HG02970 (cell line): Measurements from ENCODE around the gene DPF3.

Experiments used
- ATAC-seq: cut with Tn5 transposase; IDR thresholded peaks from one replicate; pipeline ENCODE4 v1.9.1; 2021; ENCODE audit warnings: mild to moderate bottlenecking, moderate library complexity, moderate number of reproducible peaks; ENCODE audit not compliant: unreplicated experiment, low FRiP score

DPF3 gene

GRCh38 chr14:72726444-72726843, 167.5 kb downstream of the DPF3 start:
- no peak for ATAC-seq

- ATAC-seq, result no peak
Measured at GRCh38 chr14:72723858-72724530, 169.9 kb downstream of the DPF3 start.

GRCh38 chr14:72722201-72722785, 171.6 kb downstream of the DPF3 start:
- no peak for ATAC-seq

GRCh38 chr14:72721083-72721482, 172.8 kb downstream of the DPF3 start:
- no peak for ATAC-seq

- no peak for ATAC-seq
Measured at GRCh38 chr14:72717220-72717619, 176.7 kb downstream of the DPF3 start.

GRCh38 chr14:72716476-72716875, 177.4 kb downstream of the DPF3 start:
- ATAC-seq, result no peak

GRCh38 chr14:72715850-72716228, 178.1 kb downstream of the DPF3 start:
- ATAC-seq, result no peak

- no peak for ATAC-seq
Measured at GRCh38 chr14:72715215-72715849, 178.6 kb downstream of the DPF3 start.

GRCh38 chr14:72714871-72715214, 179.1 kb downstream of the DPF3 start:
- no peak for ATAC-seq

- ATAC-seq, result no peak
Measured at GRCh38 chr14:72714094-72714493, 179.8 kb downstream of the DPF3 start.

GRCh38 chr14:72711936-72712335, 182.0 kb downstream of the DPF3 start:
- no peak for ATAC-seq

- no peak for ATAC-seq
Measured at GRCh38 chr14:72709916-72710611, 183.8 kb downstream of the DPF3 start.

- ATAC-seq, result no peak
Measured at GRCh38 chr14:72708708-72709475, 185.0 kb downstream of the DPF3 start.

GRCh38 chr14:72708222-72708621, 185.7 kb downstream of the DPF3 start:
- no peak for ATAC-seq

GRCh38 chr14:72706485-72706884, 187.4 kb downstream of the DPF3 start:
- ATAC-seq, result no peak

GRCh38 chr14:72704502-72704901, 189.4 kb downstream of the DPF3 start:
- ATAC-seq, result no peak

GRCh38 chr14:72701605-72702004, 192.3 kb downstream of the DPF3 start:
- no peak for ATAC-seq

GRCh38 chr14:72701237-72701565, 192.7 kb downstream of the DPF3 start:
- ATAC-seq, result no peak

- ATAC-seq, result no peak
Measured at GRCh38 chr14:72700338-72701236, 193.3 kb downstream of the DPF3 start.

GRCh38 chr14:72699852-72700257, 194.0 kb downstream of the DPF3 start:
- ATAC-seq, result no peak
